Measurements from ENCODE around the gene CACHD1. TPM values are rescaled to one million over a fixed set of nuclear protein-coding genes. Genes with fewer than 3 reads are reported as not detected.

The CACHD1 gene
- total and polyA plus RNA-seq, 2 of the 4 experiments (the other 2 are of a cell fraction) = 2.9 to 5.9 TPM

GRCh38 chr1:64488862-64489261, 18.9 kb downstream of the CACHD1 start:
- Histone ChIP-seq H4K5ac (ENCODE audit: low read depth, low read length) (no peak overlapping the region), H4K91ac (ENCODE audit: insufficient read depth, low read depth, low read length) (no peak overlapping the region), H4K20me1 (ENCODE audit: insufficient read depth, low read length) (0 out of 2 replicates have a peak, but pooled peaks cover under 1% of the 10 kb centered on the region), H4K8ac (ENCODE audit: low read depth in 2 of 2, low read length in 2 of 2) (no peak overlapping the region), H3K14ac (replicated peaks; ENCODE audit: low read depth, low read length) (no peak overlapping the region), H2BK20ac (ENCODE audit: low read depth, low read length) (no peak overlapping the region), H3K4me2 (ENCODE audit: low read depth, low read length) (no peak overlapping the region), H3K9ac (ENCODE audit: low read depth, low read length) (no peak overlapping the region), H2AFZ (replicated peaks; ENCODE audit: low read length, poor library complexity) (no peak overlapping the region), H2AK5ac (ENCODE audit: low read depth, low read length) (no peak overlapping the region), H3K23ac (ENCODE audit: low read depth, low read length) (no peak overlapping the region), H3K9me3 (ENCODE audit: control insufficient read depth, insufficient read depth, low read length) (no peaks in the 10 kb centered on the region), H3K18ac (ENCODE audit: low read depth, low read length) (no peak overlapping the region), H3K56ac (ENCODE audit: extremely low read depth, insufficient read depth, low read length) (no peak overlapping the region), H2BK15ac (ENCODE audit: low read depth, low read length) (no peak overlapping the region), H2AK9ac (replicated peaks; ENCODE audit: low read depth, low read length, poor library complexity) (no peak overlapping the region), H3K4ac (ENCODE audit: low read depth, low read length) (no peak overlapping the region), H3K9me1 (ENCODE audit: insufficient read depth, low read length) (no peaks in the 10 kb centered on the region), H3K4me3 (ENCODE audit: insufficient read depth, low read depth, low read length) (no peak overlapping the region), H3K4me1 (ENCODE audit: control insufficient read depth, insufficient read depth, low read length) (no peaks in the 10 kb centered on the region), H3K27me3 (ENCODE audit: control insufficient read depth, insufficient read depth, low read length) (no peaks in the 10 kb centered on the region; the same call in 1 of the 2 replicates), H3K27ac (ENCODE audit: insufficient read depth, low read length) (no peak overlapping the region), H3K36me3 (ENCODE audit: control insufficient read depth, insufficient read depth, low read length) (no peaks in the 10 kb centered on the region), H3K79me1 (ENCODE audit: low read depth in 1 of 2, low read length in 2 of 2) (no peaks in the 10 kb centered on the region; a peak in 1 of 4 replicates), H2BK120ac (ENCODE audit: low read depth, low read length) (no peak overlapping the region), H2BK5ac (ENCODE audit: low read depth, low read length, poor library complexity, severe bottlenecking) (no peak overlapping the region)
- dilution Hi-C loops (cut with HindIII; ENCODE audit: low sequenced_read_pairs, unreplicated experiment) = no loop called here
- intact Hi-C loops (cut with micrococcal nuclease) = no loop called here
- BruUV-seq (replicated peaks) = no TSS peak
- DNase-seq = no peak
- POLR2A ChIA-PET (ENCODE audit: unreplicated experiment) = no interaction called here
- TF ChIP-seq CTCF (conservative IDR thresholded peaks at IDR 0.05; ENCODE audit: low read depth, low read length) (no peak), CEBPB (IDR thresholded peaks at IDR 0.05; ENCODE audit: low read depth, low read length) (no peak), MAZ (IDR thresholded peaks at IDR 0.05; ENCODE audit: borderline replicate concordance, low read depth, low read length) (no peak), NFE2L2 (IDR thresholded peaks at IDR 0.05; ENCODE audit: low read depth, low read length) (no peak), BHLHE40 (IDR thresholded peaks at IDR 0.05; ENCODE audit: low read depth, low read length) (no peak), MAFK (IDR thresholded peaks at IDR 0.05; ENCODE audit: low read depth, low read length) (no peak), ELK1 (IDR thresholded peaks at IDR 0.05; ENCODE audit: borderline replicate concordance, low read depth, low read length) (no peak), RAD21 (IDR thresholded peaks at IDR 0.05; ENCODE audit: low read length) (no peak), CHD1 (IDR thresholded peaks at IDR 0.05; ENCODE audit: low read depth, low read length) (no peak), RCOR1 (IDR thresholded peaks at IDR 0.05; ENCODE audit: insufficient replicate concordance, low read length) (no peak), MXI1 (IDR thresholded peaks at IDR 0.05; ENCODE audit: borderline replicate concordance, low read depth, low read length) (no peak), USF2 (IDR thresholded peaks at IDR 0.05; ENCODE audit: low read depth, low read length) (no peak), POLR2A (IDR thresholded peaks at IDR 0.05; ENCODE audit: low read depth, low read length) (no peak), FOS (IDR thresholded peaks at IDR 0.05; ENCODE audit: low read depth, low read length) (no peak), SMC3 (IDR thresholded peaks at IDR 0.05; ENCODE audit: low read depth, low read length) (no peak), RFX5 (IDR thresholded peaks at IDR 0.05; ENCODE audit: low read depth, low read length) (no peak)
- no CpG with 5 or more reads among the region's 2 CpGs for WGBS, 2 experiments (ENCODE audit: extremely low coverage in 2 of 2, insufficient read length in 1 of 2)
- no peak for ATAC-seq (ENCODE audit: low read depth)
- CTCF ChIA-PET = interaction anchor here (0.6 to 1.0 kb wide), 2 partner anchors 11 to 57 kb away, joined by 3 read pairs; no protein-coding TSS in a partner anchor
- in situ Hi-C loops (cut with MboI; ENCODE audit: low sequenced_read_pairs) = no loop called here
